Measurements from ENCODE around the gene C5. TPM values are rescaled to one million over a fixed set of nuclear protein-coding genes. Genes with fewer than 3 reads are reported as not detected.
A peak's percentile ranks its signal among the peaks of the same experiment; 100 is the strongest.
"Not testable (repeated sequence)": the region's sequence is repeated elsewhere in the genome, so short reads cannot be mapped to it uniquely, and the experiment has no call there.

Gene C5
- 1.0 TPM for total RNA-seq
- long read RNA-seq: 0 reads

DNA sequence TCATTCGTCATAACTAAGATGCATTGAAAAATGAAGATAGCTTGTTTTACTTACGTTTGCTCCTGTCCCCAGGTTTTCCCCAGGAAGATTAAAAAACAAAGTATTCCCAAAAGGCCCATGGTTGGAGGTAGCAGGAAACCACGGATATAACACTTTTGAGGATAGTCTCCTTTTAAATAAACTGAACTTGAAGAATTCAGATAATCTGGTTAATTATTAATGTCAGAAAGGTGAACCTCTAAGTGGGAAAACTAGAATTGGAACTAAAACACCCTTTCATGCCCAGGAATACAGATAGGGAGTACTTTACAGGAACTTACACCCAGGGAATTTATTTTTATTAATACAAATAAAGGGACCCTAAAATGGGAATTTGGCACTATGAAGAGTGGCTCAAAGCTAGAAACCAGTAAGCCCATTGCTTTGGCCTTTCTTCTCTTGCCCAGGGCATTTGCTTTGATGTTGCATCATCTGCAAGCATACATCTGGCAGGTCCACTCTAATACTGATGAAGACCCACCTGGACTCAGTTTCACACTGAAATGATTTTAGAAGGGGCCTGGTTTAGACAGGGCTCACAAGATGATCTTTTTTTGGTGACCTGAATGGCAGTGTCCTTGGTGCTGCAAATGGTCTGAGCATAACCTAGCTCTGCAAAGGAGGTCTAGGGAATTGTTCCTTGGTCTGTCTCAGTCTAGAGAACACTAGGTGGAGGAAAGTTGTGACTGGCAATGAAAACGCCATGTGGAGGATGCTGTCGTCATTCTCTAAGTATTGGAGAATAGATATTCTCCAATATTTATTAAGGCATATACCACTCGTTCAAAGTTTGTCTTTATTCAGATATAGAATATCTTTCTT, at the start of gene C5:
Gene C5 (minus strand): TSS at position 148 of the 861 bp plus-strand sequence. CDS start 29 bp downstream, at position 119.
- no peak for DNase-seq
- intact Hi-C loops (cut with DNase I): no loop called here

GRCh38 chr9:121098567-121099198, 48.6 kb upstream of the C5 start:
- intact Hi-C loops (cut with DNase I): no loop called here
- no peak for DNase-seq
- no peak for ATAC-seq (ENCODE audit: poor library complexity)

More for the DNA sequence above, at the start of gene C5:
- no peak for ATAC-seq (ENCODE audit: poor library complexity)

GRCh38 chr9:121095057-121095456, 45.0 kb upstream of the C5 start:
- ATAC-seq (ENCODE audit: poor library complexity) (no peak), DNase-seq (no peak)
- intact Hi-C loops (cut with DNase I): no loop called here

DNA sequence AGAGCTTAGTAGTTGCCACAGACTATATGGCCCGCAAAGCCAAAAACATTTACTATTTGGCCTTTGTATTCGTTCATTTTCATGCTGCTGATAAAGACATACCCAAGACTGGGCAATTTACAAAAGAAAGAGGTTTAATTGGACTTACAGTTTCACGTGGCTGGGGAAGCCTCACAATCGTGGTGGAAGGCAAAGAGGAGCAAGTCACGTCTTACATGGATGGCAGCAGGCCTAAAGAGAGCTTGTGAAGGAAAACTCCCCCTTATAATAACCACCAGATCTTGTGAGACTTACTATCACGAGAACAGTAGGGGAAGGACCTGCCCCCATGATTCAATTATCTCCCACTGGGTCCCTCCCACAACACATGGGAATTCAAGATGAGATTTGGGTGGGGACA, 40.7 kb upstream of the C5 start:
- DNase-seq; intact Hi-C loops (cut with DNase I); ATAC-seq (ENCODE audit: poor library complexity): not testable (repeated sequence)

GRCh38 chr9:121088576-121088975, 38.5 kb upstream of the C5 start:
- intact Hi-C loops (cut with DNase I): no loop called here
- ATAC-seq (ENCODE audit: poor library complexity) (no peak), DNase-seq (no peak)

- intact Hi-C loops (cut with DNase I): no loop called here
- ATAC-seq (ENCODE audit: poor library complexity) (no peak), DNase-seq (no peak)
Observed at GRCh38 chr9:121085661-121086060, 35.6 kb upstream of the C5 start.

DNA sequence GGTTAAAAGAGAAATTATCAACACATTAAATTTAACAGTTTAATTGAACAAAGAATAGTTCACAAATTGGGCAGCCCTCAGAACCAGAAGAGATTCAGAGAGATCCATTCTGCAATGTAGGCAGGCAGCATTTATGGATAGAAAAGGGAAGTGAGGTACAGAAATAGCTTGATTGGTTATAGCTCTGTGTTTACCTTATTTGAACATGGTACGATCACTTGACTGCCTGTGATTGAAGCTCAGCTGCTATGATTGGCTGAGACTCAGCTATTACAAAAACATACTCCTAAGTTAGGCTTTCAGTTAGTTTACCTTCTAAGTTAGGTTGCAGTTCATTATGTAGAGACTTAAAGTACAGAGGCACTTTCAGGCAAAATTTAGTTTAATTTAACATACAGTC, 32.0 kb upstream of the C5 start:
- ATAC-seq (ENCODE audit: poor library complexity) (no peak), DNase-seq (no peak)
- intact Hi-C loops (cut with DNase I): no loop called here

GRCh38 chr9:121075251-121076036, 25.4 kb upstream of the C5 start:
- no peak for ATAC-seq (ENCODE audit: poor library complexity)
- no peak for DNase-seq
- intact Hi-C loops (cut with DNase I): no loop called here

DNA sequence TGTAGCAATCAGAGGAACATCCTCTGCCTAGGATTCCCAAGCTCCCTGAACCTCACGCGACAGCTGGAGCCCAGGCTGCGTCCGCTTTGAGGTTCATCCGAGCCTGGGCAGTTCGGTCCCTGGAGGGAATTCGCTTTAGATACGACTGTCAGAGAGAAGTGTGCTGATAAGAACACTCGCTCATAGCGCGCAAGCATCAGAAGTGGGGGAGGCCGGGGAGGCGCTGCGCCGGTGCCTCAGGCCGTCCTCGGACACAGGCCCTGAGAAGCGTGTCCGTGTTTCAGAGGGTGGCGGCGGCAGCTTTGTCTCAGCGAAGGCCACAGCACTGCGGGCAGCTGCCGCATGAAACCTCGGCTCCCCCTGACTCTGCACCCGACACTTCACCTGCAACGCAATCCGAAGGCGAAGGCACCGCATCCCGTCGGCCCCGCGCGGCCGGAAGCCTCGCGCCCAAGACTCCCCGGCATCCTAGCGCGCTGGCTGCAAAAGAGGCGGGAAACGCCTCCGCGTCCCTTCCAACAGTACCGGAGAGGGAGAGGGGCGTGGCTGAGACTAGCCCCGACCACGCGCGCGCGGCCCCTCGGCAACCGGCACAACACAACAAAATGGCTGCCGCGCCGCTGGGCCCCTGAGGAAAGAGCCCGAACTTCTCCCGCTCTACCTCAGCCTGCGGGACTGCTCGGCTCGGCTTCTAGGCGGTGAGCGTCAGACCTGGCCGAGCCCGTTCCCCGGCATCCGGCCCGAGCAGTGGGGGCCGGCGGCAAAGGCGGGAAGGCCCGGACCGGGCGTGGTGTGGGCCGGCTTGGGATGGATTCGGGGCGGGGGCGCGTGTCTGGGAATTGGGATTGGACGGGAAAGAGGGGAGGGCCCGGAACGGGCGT, 24.5 kb upstream of the C5 start, which contains the start of gene CNTRL:
Gene CNTRL (plus strand): TSS at position 586 of the 881 bp plus-strand sequence. CDS start 13,372 bp downstream, outside the sequence.
- ATAC-seq (ENCODE audit: poor library complexity): peak; percentile 94
- intact Hi-C loops (cut with DNase I): no loop called here

DNA sequence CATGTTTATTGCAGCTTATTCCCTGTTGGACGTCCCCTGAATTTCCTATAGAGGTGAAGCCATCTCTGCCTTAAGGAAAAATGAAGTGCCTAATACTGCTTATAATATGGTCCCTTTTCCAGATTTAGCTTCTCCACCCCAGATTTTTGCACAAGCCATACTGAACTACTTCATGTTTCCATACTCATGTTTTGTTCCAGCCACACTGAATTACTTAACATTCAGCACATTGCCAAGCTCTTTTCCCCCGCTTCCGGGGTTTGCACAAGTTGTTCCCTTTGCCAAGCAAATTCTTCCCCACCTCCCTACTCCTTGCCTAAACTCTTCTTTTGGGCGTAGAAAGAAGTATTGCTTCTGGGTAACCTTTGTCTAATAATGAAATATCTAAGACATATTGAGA, 23.0 kb upstream of the C5 start:
- intact Hi-C loops (cut with DNase I): no loop called here
- DNase-seq (peak; percentile 49), ATAC-seq (ENCODE audit: poor library complexity) (peak; percentile 37)

More for the DNA sequence above, 24.5 kb upstream of the C5 start, which contains the start of gene CNTRL:
- peak; percentile 94 for DNase-seq

GRCh38 chr9:121071756-121072421, 21.8 kb upstream of the C5 start:
- ATAC-seq (ENCODE audit: poor library complexity): no peak
- no peak for DNase-seq
- intact Hi-C loops (cut with DNase I): no loop called here

GRCh38 chr9:121071370-121071755, 21.3 kb upstream of the C5 start:
- DNase-seq: no peak
- no peak for ATAC-seq (ENCODE audit: poor library complexity)
- intact Hi-C loops (cut with DNase I): no loop called here

DNA sequence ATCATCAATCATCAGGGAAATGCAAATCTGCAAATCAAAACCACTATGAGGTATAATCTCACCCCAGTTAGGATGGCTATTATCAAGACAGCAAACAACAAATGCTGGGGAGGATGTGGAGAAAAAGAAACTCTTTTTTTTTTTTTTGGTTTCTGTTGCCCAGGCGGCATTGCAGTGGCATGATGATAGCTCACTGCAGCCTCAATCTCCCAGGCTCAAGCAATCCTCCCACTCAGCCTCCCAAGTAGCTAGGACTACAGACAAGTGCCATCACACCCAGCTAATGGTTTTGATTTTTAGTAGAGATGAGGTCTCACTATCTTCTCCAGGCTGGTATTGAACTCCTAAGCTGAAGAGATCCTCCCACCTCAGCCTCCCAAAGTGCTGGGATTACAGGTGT, 19.3 kb upstream of the C5 start:
- intact Hi-C loops (cut with DNase I): no loop called here
- no peak for DNase-seq
- ATAC-seq (ENCODE audit: poor library complexity): no peak

DNA sequence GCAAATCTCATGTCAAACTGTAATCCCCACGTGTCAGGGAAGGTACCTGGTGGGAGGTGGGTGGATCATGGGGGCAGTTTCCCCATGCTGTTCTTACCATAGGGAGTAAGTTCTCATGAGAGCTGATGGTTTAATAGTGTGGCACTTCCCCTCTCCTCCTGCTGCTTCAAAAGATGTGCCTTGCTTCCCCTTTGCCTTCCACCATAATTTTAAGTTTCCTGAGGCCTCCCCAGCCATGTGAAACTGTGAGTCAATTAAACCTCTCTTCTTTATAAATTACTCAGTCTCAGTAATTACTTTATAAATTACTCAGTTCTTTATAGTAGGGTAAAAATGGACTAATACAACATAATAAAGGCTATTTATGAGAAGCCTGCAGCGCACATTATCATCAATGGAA, 17.6 kb upstream of the C5 start:
- DNase-seq: no peak
- ATAC-seq (ENCODE audit: poor library complexity): no peak
- intact Hi-C loops (cut with DNase I): no loop called here

GRCh38 chr9:121066850-121067249, 16.8 kb upstream of the C5 start:
- intact Hi-C loops (cut with DNase I): no loop called here
- no peak for ATAC-seq (ENCODE audit: poor library complexity)
- no peak for DNase-seq

- DNase-seq (no peak), ATAC-seq (ENCODE audit: poor library complexity) (peak; percentile 36)
- intact Hi-C loops (cut with DNase I): loop anchor here (5.0 kb wide), 2 partner anchors 78 to 303 kb away; no protein-coding TSS in a partner anchor
Observed at GRCh38 chr9:121059998-121060636, 10.0 kb upstream of the C5 start.

- ATAC-seq (ENCODE audit: poor library complexity): no peak
- no peak for DNase-seq
- intact Hi-C loops (cut with DNase I): no loop called here
Observed at GRCh38 chr9:121059513-121059912, 9.4 kb upstream of the C5 start.
